Fibroblast of gingiva (primary cell): ENCODE data around the gene KYNU.
"Not testable (repeated sequence)": the region's sequence is repeated elsewhere in the genome, so short reads cannot be mapped to it uniquely, and the experiment has no call there.

Experiments
- DNase-seq: peaks from one replicate; pipeline ENCODE4 v3.0.0-alpha.2; 2011; ENCODE audit warnings: low read depth

The KYNU gene

GRCh38 chr2:142871396-142871795 is 6.1 kb upstream of the KYNU start:
- DNase-seq, result no peak

GRCh38 chr2:142872882-142873724 is 4.4 kb upstream of the KYNU start:
- peak; percentile 96 for DNase-seq

GRCh38 chr2:142873831-142874287 is 3.6 kb upstream of the KYNU start:
- no peak for DNase-seq

GRCh38 chr2:142874293-142874814 is 3.1 kb upstream of the KYNU start:
- DNase-seq, result peak; percentile 100

- no peak for DNase-seq
Observed at GRCh38 chr2:142875010-142875409, 2.5 kb upstream of the KYNU start.

- no peak for DNase-seq
Observed at GRCh38 chr2:142875652-142876051, 1.8 kb upstream of the KYNU start.

- DNase-seq, result peak; percentile 35
Observed at GRCh38 chr2:142876423-142876822, 1.0 kb upstream of the KYNU start.

GRCh38 chr2:142878031-142878678 is 691 bp downstream of the KYNU start:
- peak; percentile 18 for DNase-seq

- no peak for DNase-seq
Observed at GRCh38 chr2:142879151-142879550, 1.7 kb downstream of the KYNU start.

- peak; percentile 75 for DNase-seq
Observed at GRCh38 chr2:142880279-142880678, 2.8 kb downstream of the KYNU start.

- no peak for DNase-seq
Observed at GRCh38 chr2:142881619-142882018, 4.2 kb downstream of the KYNU start.

GRCh38 chr2:142882500-142882899 is 5.0 kb downstream of the KYNU start:
- not testable (repeated sequence) for DNase-seq

- DNase-seq, result no peak
Observed at GRCh38 chr2:142883526-142883925, 6.1 kb downstream of the KYNU start.

GRCh38 chr2:142885543-142885942 is 8.1 kb downstream of the KYNU start:
- no peak for DNase-seq

- DNase-seq, result no peak
Observed at GRCh38 chr2:142892715-142893114, 15.3 kb downstream of the KYNU start.

GRCh38 chr2:142893241-142893640 is 15.8 kb downstream of the KYNU start:
- DNase-seq, result no peak

- no peak for DNase-seq
Observed at GRCh38 chr2:142897807-142898206, 20.3 kb downstream of the KYNU start.

- not testable (repeated sequence) for DNase-seq
Observed at GRCh38 chr2:142900327-142900726, 22.9 kb downstream of the KYNU start.

GRCh38 chr2:142901780-142902179 is 24.3 kb downstream of the KYNU start:
- no peak for DNase-seq

GRCh38 chr2:142903726-142904125 is 26.3 kb downstream of the KYNU start:
- not testable (repeated sequence) for DNase-seq

GRCh38 chr2:142907653-142908052 is 30.2 kb downstream of the KYNU start:
- DNase-seq, result no peak

- no peak for DNase-seq
Observed at GRCh38 chr2:142914507-142915313, 37.2 kb downstream of the KYNU start.
